ENCODE data around the gene ZDHHC14.
"Not testable (repeated sequence)": the region's sequence is repeated elsewhere in the genome, so short reads cannot be mapped to it uniquely, and the experiment has no call there.

Gene ZDHHC14

GRCh38 chr6:157407646-157408045, 26.7 kb downstream of the ZDHHC14 start:
- TF ChIP-seq CTCF (IDR thresholded peaks at IDR 0.05) (no peak), ZFX (IDR thresholded peaks at IDR 0.05; ENCODE audit: borderline replicate concordance) (no peak)
- H3K27ac ChIP-seq, result no peak overlapping the region

- not testable (repeated sequence) for H3K27ac ChIP-seq
Observed at GRCh38 chr6:157408427-157408826, 27.4 kb downstream of the ZDHHC14 start.

- H3K27ac ChIP-seq, result no peak overlapping the region
- TF ChIP-seq ZFX (IDR thresholded peaks at IDR 0.05; ENCODE audit: borderline replicate concordance) (no peak), CTCF (IDR thresholded peaks at IDR 0.05) (no peak)
Observed at GRCh38 chr6:157410045-157410444, 29.1 kb downstream of the ZDHHC14 start.

GRCh38 chr6:157411368-157411767, 30.4 kb downstream of the ZDHHC14 start:
- H3K27ac ChIP-seq, result no peak overlapping the region
- TF ChIP-seq ZFX (IDR thresholded peaks at IDR 0.05; ENCODE audit: borderline replicate concordance) (no peak), CTCF (IDR thresholded peaks at IDR 0.05) (no peak)

GRCh38 chr6:157412791-157413190, 31.8 kb downstream of the ZDHHC14 start:
- TF ChIP-seq CTCF (IDR thresholded peaks at IDR 0.05), result no peak
- TF ChIP-seq ZFX (IDR thresholded peaks at IDR 0.05; ENCODE audit: borderline replicate concordance), result no peak
- no peak overlapping the region for H3K27ac ChIP-seq

- TF ChIP-seq CTCF (IDR thresholded peaks at IDR 0.05) (no peak), ZFX (IDR thresholded peaks at IDR 0.05; ENCODE audit: borderline replicate concordance) (no peak)
Observed at GRCh38 chr6:157420497-157420896, 39.5 kb downstream of the ZDHHC14 start.

GRCh38 chr6:157424491-157425020, 43.6 kb downstream of the ZDHHC14 start:
- TF ChIP-seq ZFX (IDR thresholded peaks at IDR 0.05; ENCODE audit: borderline replicate concordance) (no peak), CTCF (IDR thresholded peaks at IDR 0.05) (no peak)

More at GRCh38 chr6:157420497-157420896, 39.5 kb downstream of the ZDHHC14 start:
- no peak overlapping the region for H3K27ac ChIP-seq

GRCh38 chr6:157427969-157428368, 47.0 kb downstream of the ZDHHC14 start:
- no peak overlapping the region for H3K27ac ChIP-seq
- TF ChIP-seq CTCF (IDR thresholded peaks at IDR 0.05) (no peak), ZFX (IDR thresholded peaks at IDR 0.05; ENCODE audit: borderline replicate concordance) (no peak)

More at GRCh38 chr6:157424491-157425020, 43.6 kb downstream of the ZDHHC14 start:
- H3K27ac ChIP-seq, result no peak overlapping the region

All from 22Rv1 (cell line).